HG03439 (cell line): ENCODE data around the gene UNC13C.

Experiments used
- ATAC-seq: cut with Tn5 transposase; IDR thresholded peaks from one replicate; pipeline ENCODE4 v1.9.1; 2021; ENCODE audit warnings: mild to moderate bottlenecking, moderate library complexity; ENCODE audit not compliant: unreplicated experiment

The UNC13C gene

DNA sequence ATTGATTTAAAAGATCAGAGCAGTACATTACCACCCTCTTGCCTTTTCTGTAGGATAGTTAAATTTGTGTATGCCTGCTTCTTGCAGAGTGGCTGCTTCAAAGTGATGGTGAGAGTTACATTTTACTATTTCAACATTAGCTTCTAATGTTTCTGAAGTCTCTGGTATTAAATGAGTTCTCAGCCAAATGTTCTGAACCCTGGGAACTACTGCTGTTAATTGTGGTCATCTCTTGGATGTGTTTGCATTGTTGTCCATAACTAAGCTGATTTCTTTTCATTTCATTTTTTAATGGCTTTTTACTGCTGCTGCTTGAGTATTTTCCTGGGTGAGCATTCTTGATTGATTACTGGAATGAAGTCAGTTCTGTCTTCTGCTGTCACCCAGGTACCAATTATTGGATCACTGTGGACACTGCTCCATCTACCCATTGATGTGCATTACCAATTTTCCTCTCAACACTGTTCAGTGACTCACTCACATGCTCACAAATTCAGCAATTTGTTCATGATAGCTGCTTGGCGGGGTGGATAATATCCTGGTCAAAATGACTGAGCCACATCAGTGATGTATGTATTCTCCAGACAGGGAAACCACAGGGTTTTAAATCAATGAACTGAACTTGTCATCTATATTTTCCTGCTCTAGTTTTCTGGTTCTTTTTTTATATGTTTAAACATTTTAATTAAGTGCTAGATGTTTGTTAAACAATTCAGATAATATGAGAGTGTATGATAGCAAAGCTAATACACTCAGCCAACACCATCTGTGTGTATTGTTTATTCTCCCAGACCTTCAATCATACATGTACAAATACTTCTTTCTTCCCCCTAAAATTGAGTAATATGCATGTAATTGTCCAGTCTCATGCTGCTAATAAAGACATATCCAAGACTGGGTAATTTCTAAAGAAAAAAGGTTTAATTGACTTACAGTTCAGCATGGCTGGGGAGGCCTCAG is 630.9 kb downstream of the UNC13C start:
- ATAC-seq = no peak

DNA sequence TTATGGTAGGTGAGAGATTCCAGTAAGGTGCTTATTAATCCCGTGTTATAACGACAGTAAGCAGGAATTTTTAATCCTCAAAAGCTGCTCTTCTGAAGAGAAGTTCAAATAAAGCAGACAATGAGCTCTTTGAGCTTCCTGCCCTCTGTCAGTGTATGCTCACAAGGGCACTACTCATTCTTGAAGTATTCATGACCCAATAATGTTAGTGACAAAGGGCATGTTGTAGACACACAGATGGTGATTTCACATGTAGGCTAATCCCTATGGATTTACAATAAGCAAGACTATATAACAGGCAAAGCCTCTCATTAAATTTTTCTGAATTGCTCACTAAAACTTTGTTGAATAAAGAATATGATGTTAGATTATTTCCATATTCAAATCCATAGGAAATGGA is 639.9 kb downstream of the UNC13C start:
- ATAC-seq = no peak

DNA sequence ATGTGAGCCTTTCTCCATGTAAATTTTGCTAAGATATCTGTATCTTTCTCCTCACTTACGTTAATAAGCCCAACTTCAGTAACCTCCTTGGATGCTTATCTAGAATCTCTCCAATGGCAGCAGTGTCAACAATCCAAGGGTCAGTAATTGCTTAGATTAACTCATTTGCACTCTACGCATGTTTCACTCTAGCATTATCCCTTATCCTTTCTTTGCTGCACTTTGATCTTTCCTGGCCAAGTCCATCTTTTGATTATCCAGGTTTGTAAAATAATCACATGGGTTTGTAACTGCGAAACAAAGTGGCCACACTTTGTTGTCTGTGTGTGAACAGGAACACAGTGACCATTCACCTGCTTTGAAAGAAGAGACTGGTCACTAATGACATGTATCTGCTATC is 640.9 kb downstream of the UNC13C start:
- ATAC-seq = no peak

DNA sequence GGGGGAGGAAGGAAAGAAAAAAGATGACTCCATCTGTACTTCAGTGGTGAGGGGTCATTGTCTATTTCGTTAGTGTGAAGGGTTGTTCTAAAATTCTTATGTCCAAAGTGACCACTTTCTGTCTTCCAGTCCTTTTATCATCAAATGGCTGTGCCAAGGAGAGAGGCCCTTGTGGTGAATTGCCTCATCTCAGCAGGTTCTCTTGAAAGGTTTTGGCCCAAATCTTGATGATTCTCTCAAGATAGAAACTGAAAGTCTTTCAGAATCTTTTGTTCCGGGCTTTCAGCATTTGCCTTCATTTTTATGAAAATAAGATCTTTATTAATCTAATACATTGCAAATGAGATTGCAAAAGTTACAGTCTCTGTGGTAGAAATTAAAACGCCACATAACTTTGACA is 642.7 kb downstream of the UNC13C start:
- ATAC-seq = no peak

DNA sequence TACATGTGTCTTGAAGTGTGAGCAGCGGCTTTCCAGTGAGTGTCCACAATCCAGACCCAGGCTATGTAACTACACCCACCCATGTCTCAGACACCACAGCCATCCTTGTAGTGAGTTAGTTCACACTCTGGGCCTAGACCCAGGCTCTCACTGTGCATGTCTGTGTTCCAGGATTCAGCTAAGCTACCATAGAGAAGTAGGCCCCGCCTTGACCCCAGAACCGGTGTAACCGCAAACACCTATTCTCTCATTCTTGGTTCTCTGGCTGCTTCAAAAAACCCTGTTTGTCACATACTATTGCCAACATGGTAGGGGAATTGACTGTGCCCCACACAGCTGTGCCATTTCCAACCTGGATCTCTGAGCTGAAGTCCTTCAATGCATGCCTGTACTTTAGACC is 657.9 kb downstream of the UNC13C start:
- no peak for ATAC-seq

DNA sequence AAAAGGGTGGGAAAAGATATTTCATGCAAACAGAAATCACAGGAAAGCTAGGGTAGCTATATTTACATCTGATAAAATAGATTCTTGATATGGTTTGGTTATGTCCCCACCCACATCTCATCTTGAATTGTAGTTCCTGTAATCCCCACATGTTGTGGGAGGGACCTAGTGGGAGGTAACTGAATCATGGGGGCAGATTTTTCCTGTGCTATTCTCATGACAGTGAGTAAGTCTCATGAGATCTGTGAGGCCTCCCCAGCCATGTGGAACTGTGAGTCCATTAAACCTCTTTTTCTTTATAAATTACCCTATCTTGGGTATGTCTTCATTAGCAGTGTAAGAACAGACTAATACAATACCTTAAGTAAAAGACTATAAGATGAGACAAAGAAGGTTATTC is 660.4 kb downstream of the UNC13C start:
- ATAC-seq = no peak

DNA sequence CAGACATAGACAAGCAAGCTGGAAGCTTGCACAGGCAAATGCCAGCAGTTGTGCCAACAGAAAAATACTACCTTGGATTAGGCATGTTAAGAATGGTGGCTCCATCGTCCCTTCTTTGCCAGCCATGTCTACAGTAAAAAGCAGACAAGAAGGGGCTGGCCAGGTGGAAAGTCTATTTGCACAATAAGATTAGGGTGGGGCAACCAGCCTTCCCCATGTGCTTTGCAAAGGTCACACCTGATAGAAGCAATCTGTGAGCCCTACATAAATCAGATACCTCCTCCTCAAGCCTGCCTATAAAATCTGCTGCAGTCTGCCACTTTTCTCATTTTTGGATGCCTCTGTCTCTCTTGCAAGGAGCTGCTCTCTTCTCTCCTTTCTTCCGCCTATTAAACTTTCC is 662.6 kb downstream of the UNC13C start:
- ATAC-seq = no peak

DNA sequence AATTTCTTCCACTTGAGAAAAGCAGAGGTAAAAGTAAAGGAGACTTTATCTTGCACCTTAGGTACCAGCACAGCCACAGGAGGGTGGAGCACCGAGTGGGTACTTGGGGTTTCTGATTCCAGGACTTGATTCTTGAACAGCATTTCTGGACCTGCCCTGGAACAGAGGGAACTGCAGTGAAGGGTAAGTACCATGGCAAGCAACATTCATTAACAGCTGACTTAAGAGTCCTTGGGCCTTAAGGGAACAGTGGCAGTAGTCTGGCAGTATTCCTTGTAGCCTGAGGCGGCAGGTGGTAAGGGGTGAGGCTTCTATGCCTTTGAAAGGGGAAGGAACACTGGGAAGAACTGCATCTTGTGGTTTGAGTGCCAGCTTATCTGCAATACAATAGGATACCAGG is 666.6 kb downstream of the UNC13C start:
- no peak for ATAC-seq

DNA sequence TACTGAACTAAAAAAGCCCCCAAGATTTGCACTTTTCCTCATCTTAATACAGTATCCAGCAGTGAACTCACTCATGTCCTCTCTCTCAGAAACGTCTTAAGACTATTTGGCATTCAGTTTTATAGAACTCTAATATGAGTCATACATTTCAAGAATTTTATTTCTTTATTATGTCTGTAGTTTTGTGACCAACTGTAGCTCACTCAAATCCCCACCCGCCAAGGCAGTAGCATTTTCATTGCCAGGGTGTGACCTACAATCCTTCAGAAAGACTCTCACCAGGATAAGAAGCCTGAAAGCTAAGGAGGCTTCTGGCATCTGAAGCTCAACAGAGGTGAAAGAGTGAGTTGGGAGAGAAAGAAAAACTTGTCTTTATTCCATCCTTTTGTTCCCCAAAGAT is 681.4 kb downstream of the UNC13C start:
- no peak for ATAC-seq

DNA sequence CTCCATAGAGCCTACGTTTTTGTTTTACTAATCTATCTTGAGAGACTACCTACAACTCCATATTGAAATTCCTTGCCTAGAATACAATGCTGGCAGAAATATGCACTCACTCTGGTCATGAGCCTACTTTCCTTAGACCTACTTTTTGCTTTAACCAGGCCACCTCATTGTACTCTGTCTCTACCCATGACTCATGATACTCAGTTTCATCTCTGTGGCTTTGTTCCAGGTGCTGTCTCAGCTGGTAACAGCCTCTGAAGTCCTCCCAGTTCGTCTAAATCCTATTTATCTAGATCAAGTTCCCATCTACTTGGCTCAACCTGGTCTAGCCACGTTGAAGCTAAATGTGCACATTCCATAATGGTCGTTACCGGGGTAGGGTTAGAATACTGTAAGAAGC is 682.1 kb downstream of the UNC13C start:
- no peak for ATAC-seq

DNA sequence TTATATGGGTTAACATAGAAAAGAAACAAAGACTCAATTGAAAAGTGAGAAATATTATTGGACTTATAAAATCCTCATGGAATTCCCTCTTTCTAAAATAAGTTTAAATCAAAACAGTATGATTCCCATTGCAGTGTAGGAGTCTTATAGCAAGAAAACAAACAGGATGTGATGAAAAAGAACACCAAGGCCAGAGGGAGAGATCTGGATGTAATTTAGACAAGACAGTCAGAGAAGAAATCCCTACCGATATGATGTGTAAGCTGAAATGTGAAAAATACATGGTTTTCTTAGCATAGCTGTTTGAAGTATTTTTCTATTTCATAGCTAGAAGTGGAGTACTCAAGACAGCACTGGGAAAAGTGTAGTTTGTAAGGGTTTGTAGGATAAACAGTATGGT is 697.0 kb downstream of the UNC13C start:
- no peak for ATAC-seq

DNA sequence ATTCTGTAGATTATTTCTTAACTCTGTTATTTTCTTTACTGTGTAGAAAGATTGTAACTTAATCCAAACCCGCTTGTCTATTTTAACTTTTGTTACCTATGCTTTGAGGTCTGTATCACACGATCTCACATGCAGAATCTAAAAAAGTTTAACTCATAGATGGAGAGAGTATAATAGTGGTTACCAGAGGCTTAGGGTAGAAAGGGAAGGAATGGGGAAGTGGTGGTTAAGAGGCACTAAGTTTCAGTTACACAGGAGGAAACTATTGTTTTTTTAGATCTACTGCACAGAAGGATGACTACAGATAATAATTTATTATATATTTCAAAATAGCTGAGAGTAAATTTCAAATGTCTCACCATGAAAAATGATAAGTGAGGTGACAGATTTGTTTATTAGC is 703.3 kb downstream of the UNC13C start:
- ATAC-seq = no peak
